ENCODE results near the gene TRIM32. TPM values are rescaled to one million over a fixed set of nuclear protein-coding genes. Genes with fewer than 3 reads are reported as not detected.

The TRIM32 gene
- polyA plus RNA-seq, 2 of the 4 experiments (the other 2 are of a cell fraction): 17.6 to 23.8 TPM

- WGBS (ENCODE audit: missing lambda C conversion rate): 79% methylated on average over 7 of the region's 7 CpGs
- Histone ChIP-seq H3K27ac (no peak overlapping the region), H3K4me1 (no peaks in the 10 kb centered on the region), H3K4me2 (no peak overlapping the region), H3K9me3 (no peaks in the 10 kb centered on the region), H3K4me3 (no peak overlapping the region)
- TF ChIP-seq, protein P1, sequence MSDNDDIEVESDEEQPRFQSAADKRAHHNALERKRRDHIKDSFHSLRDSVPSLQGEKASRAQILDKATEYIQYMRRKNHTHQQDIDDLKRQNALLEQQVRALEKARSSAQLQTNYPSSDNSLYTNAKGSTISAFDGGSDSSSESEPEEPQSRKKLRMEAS (IDR thresholded peaks at IDR 0.05): no peak
- TF ChIP-seq, protein P2, sequence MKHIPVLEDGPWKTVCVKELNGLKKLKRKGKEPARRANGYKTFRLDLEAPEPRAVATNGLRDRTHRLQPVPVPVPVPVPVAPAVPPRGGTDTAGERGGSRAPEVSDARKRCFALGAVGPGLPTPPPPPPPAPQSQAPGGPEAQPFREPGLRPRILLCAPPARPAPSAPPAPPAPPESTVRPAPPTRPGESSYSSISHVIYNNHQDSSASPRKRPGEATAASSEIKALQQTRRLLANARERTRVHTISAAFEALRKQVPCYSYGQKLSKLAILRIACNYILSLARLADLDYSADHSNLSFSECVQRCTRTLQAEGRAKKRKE (CRISPR knock-in tag; IDR thresholded peaks at IDR 0.05; ENCODE audit: low read depth): no peak
- TF ChIP-seq HOXB5 (CRISPR knock-in tag; IDR thresholded peaks at IDR 0.05) (no peak), MAZ (IDR thresholded peaks at IDR 0.05; ENCODE audit: borderline replicate concordance, low read depth, low read length) (no peak), FOXS1 (CRISPR knock-in tag; IDR thresholded peaks at IDR 0.05) (no peak), ELK1 (IDR thresholded peaks at IDR 0.05; ENCODE audit: low read depth, low read length) (no peak), CHD4 (IDR thresholded peaks at IDR 0.05; ENCODE audit: borderline replicate concordance) (no peak), ZSCAN20 (CRISPR knock-in tag; IDR thresholded peaks at IDR 0.05) (no peak), CHD2 (IDR thresholded peaks at IDR 0.05; ENCODE audit: low read length, partially characterized antibody) (no peak), CEBPB (IDR thresholded peaks at IDR 0.05) (no peak), CBX2 (IDR thresholded peaks at IDR 0.05; ENCODE audit: borderline replicate concordance, low read depth) (no peak), PHF8 (IDR thresholded peaks at IDR 0.05; ENCODE audit: borderline replicate concordance, low read depth) (no peak), BHLHE40 (IDR thresholded peaks at IDR 0.05; ENCODE audit: low read depth, low read length) (no peak), KDM1A (IDR thresholded peaks at IDR 0.05; ENCODE audit: low read depth) (no peak), RARB (CRISPR knock-in tag; IDR thresholded peaks at IDR 0.05) (no peak), MYC (IDR thresholded peaks at IDR 0.05; ENCODE audit: borderline replicate concordance, low read length) (no peak), HDAC2 (IDR thresholded peaks at IDR 0.05) (no peak)
- TF ChIP-seq, protein P3, sequence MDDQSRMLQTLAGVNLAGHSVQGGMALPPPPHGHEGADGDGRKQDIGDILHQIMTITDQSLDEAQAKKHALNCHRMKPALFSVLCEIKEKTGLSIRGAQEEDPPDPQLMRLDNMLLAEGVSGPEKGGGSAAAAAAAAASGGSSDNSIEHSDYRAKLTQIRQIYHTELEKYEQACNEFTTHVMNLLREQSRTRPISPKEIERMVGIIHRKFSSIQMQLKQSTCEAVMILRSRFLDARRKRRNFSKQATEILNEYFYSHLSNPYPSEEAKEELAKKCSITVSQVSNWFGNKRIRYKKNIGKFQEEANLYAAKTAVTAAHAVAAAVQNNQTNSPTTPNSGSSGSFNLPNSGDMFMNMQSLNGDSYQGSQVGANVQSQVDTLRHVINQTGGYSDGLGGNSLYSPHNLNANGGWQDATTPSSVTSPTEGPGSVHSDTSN (IDR thresholded peaks at IDR 0.05): no peak
- TF ChIP-seq, protein P4, sequence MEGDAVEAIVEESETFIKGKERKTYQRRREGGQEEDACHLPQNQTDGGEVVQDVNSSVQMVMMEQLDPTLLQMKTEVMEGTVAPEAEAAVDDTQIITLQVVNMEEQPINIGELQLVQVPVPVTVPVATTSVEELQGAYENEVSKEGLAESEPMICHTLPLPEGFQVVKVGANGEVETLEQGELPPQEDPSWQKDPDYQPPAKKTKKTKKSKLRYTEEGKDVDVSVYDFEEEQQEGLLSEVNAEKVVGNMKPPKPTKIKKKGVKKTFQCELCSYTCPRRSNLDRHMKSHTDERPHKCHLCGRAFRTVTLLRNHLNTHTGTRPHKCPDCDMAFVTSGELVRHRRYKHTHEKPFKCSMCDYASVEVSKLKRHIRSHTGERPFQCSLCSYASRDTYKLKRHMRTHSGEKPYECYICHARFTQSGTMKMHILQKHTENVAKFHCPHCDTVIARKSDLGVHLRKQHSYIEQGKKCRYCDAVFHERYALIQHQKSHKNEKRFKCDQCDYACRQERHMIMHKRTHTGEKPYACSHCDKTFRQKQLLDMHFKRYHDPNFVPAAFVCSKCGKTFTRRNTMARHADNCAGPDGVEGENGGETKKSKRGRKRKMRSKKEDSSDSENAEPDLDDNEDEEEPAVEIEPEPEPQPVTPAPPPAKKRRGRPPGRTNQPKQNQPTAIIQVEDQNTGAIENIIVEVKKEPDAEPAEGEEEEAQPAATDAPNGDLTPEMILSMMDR (IDR thresholded peaks at IDR 0.05): no peak
- TF ChIP-seq, protein P5, sequence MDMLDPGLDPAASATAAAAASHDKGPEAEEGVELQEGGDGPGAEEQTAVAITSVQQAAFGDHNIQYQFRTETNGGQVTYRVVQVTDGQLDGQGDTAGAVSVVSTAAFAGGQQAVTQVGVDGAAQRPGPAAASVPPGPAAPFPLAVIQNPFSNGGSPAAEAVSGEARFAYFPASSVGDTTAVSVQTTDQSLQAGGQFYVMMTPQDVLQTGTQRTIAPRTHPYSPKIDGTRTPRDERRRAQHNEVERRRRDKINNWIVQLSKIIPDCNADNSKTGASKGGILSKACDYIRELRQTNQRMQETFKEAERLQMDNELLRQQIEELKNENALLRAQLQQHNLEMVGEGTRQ (IDR thresholded peaks at IDR 0.05): no peak
- DNase-seq (ENCODE audit: low read depth in 1 of 2, low spot score in 1 of 2): no peak
- ChIA-PET POLR2A (no interaction called here), CTCF (interaction anchor here (0.6 to 1.6 kb wide), 3 partner anchors 9 to 1061 kb away, joined by 3 to 6 read pairs (median 3); no protein-coding TSS in a partner anchor)
- no peak for ATAC-seq
- FAIRE-seq: no peak
Measured at GRCh38 chr9:116653348-116654058, 33.6 kb upstream of the TRIM32 start.

DNA sequence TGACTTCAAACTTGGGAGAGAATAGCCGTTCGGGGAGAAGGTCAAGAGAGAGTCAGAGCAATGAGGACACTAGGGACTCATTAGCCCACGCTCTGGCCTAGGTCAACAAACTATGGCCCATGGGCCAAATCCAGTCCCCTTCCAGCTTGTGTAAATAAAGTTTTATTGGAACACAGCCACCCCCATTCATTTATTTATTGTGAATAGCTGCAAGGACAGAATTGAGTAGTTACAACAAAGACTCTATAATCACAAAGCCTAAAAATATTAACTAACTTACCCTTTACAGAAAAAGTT, 33.1 kb upstream of the TRIM32 start:
- ChIA-PET CTCF (interaction anchor here (0.6 to 1.6 kb wide), 3 partner anchors 8 to 1061 kb away, joined by 3 to 6 read pairs (median 3); no protein-coding TSS in a partner anchor), POLR2A (no interaction called here)
- WGBS (ENCODE audit: missing lambda C conversion rate): 80% methylated on average over 3 of the region's 3 CpGs
- DNase-seq (ENCODE audit: low read depth in 1 of 2, low spot score in 1 of 2): no peak
- no peak overlapping the region for H3K4me2 ChIP-seq
- no peaks in the 10 kb centered on the region for H3K4me1 ChIP-seq
- no peak overlapping the region for H3K27ac ChIP-seq
- FAIRE-seq: no peak
- no peak for ATAC-seq
- H3K4me3 ChIP-seq: no peak overlapping the region
- H3K9me3 ChIP-seq: no peaks in the 10 kb centered on the region
- TF ChIP-seq HEYL (CRISPR knock-in tag; IDR thresholded peaks at IDR 0.05) (no peak), HOXB5 (CRISPR knock-in tag; IDR thresholded peaks at IDR 0.05) (no peak), BCL3 (IDR thresholded peaks at IDR 0.05) (no peak), RCOR1 (IDR thresholded peaks at IDR 0.05; ENCODE audit: low read depth, low read length) (no peak), FOXS1 (CRISPR knock-in tag; IDR thresholded peaks at IDR 0.05) (no peak)
- TF ChIP-seq, protein P4 (IDR thresholded peaks at IDR 0.05): no peak
- TF ChIP-seq, protein P3 (IDR thresholded peaks at IDR 0.05): no peak
